H1 (cell line): ENCODE data around the gene CYYR1.

ENCODE experiments used
- CEBPB ChIP-seq: IDR thresholded peaks from 2 replicates; pipeline ENCODE4 v1.6.1; 2012; ENCODE audit warnings: low read depth, low read length
- CHD2 ChIP-seq: IDR thresholded peaks from 2 replicates; pipeline ENCODE4 v1.6.1; 2012; ENCODE audit warnings: low read length, improper control_type of control experiment
- CREB1 ChIP-seq: IDR thresholded peaks from 2 replicates; pipeline ENCODE4 v1.6.1; 2012; ENCODE audit warnings: inconsistent platforms
- CTCF ChIP-seq, 3 experiments: IDR thresholded peaks; 1 replicate in 2 of 3; 2 replicates in 1 of 3; pipeline versions ENCODE4 v1.5.1 to v1.6.1; 2011; ENCODE audit warnings: low read length in 3 of 3, mild to moderate bottlenecking in 3 of 3, inconsistent platforms in 2 of 3, low read depth in 1 of 3, moderate library complexity in 1 of 3; ENCODE audit not compliant: insufficient read depth in 1 of 3; ENCODE audit errors: control extremely low read depth in 1 of 3
- GABPA ChIP-seq: IDR thresholded peaks from 2 replicates; pipeline ENCODE4 v1.6.1; 2011; ENCODE audit warnings: mild to moderate bottlenecking, low read length, moderate library complexity, borderline replicate concordance; ENCODE audit not compliant: insufficient read depth
- KDM1A ChIP-seq: fragments of 200-600, 300-600 bp; sonication (generic); IDR thresholded peaks from 2 replicates; pipeline ENCODE4 v1.7.1; 2016; ENCODE audit warnings: mild to moderate bottlenecking, low read length, borderline replicate concordance
- POLR2A ChIP-seq, 2 experiments: IDR thresholded peaks; 1 replicate in 1 of 2; 2 replicates in 1 of 2; pipeline ENCODE4 v1.6.1; 2011; ENCODE audit warnings: low read depth in 2 of 2, low read length in 2 of 2, mild to moderate bottlenecking in 2 of 2; ENCODE audit errors: control extremely low read depth in 1 of 2
- POLR2AphosphoS5 ChIP-seq: IDR thresholded peaks from 2 replicates; pipeline ENCODE4 v1.6.1; 2011; ENCODE audit warnings: low read depth, low read length
- RAD21 ChIP-seq, 2 experiments: IDR thresholded peaks in 1 of 2; conservative IDR thresholded peaks in 1 of 2; 2 replicates each; pipeline ENCODE4 v1.6.1; 2011; ENCODE audit warnings: low read depth in 2 of 2, low read length in 2 of 2, improper control_type of control experiment in 1 of 2, inconsistent platforms in 1 of 2, mild to moderate bottlenecking in 1 of 2, moderate library complexity in 1 of 2
- SIRT6 ChIP-seq: IDR thresholded peaks from one replicate; pipeline ENCODE4 v1.7.1; 2012; ENCODE audit warnings: low read length, inconsistent platforms
- SP1 ChIP-seq: IDR thresholded peaks from 2 replicates; pipeline ENCODE4 v1.6.1; 2011; ENCODE audit warnings: low read depth, low read length
- SUZ12 ChIP-seq: fragments of 200-600 bp; sonication (generic); IDR thresholded peaks from 2 replicates; pipeline ENCODE4 v1.6.1; 2012; ENCODE audit warnings: mild to moderate bottlenecking, inconsistent platforms, low read length, moderate library complexity, mixed read lengths
- TCF12 ChIP-seq: IDR thresholded peaks from 2 replicates; pipeline ENCODE4 v1.6.1; 2011; ENCODE audit warnings: low read depth, mild to moderate bottlenecking, low read length
- ZNF274 ChIP-seq: IDR thresholded peaks from 2 replicates; pipeline ENCODE4 v1.7.0; 2012; ENCODE audit warnings: low read length, borderline replicate concordance; ENCODE audit errors: extremely low read depth

GRCh38 chr21:26422706-26423105 lies 150.4 kb downstream of the CYYR1 start:
- TF ChIP-seq CEBPB (no peak), POLR2A (IDR thresholded peaks at IDR 0.05; ENCODE audit: control extremely low read depth in 1 of 2, low read depth in 2 of 2, low read length in 2 of 2) (no peak), GABPA (no peak), POLR2AphosphoS5 (no peak), ZNF274 (no peak), RAD21 (IDR thresholded peaks at IDR 0.05 in 1 of 2, conservative IDR thresholded peaks at IDR 0.05 in 1 of 2; ENCODE audit: low read depth in 2 of 2, low read length in 2 of 2) (no peak), CTCF (IDR thresholded peaks at IDR 0.05; ENCODE audit: control extremely low read depth in 1 of 3, insufficient read depth in 1 of 3, low read depth in 1 of 3, low read length in 3 of 3) (no peak), CHD2 (no peak), KDM1A (no peak), SUZ12 (no peak), SIRT6 (no peak), SP1 (no peak), TCF12 (no peak), CREB1 (no peak)
